Lower lobe of right lung (tissue), 2 donors: ENCODE measurements around the gene CYP17A1. TPM values are rescaled to one million over a fixed set of nuclear protein-coding genes. Genes with fewer than 3 reads are reported as not detected.
"Not testable (repeated sequence)": the region's sequence is repeated elsewhere in the genome, so short reads cannot be mapped to it uniquely, and the experiment has no call there.

ENCODE experiments used
- ATAC-seq, 2 donors: fragments of 200-7000 bp; cut with Tn5 transposase; one replicate each; pipeline ENCODE4 v1.9.1; 2020 to 2022; ENCODE audit warnings: mild to moderate bottlenecking in 2 of 2, moderate library complexity in 2 of 2
- DNase-seq: peaks from one replicate; pipeline ENCODE4 v3.0.0-alpha.2; 2020
- H3K27ac ChIP-seq: fragments of 200-600 bp; one replicate; pipeline ENCODE4 v1.8.0; 2022
- H3K27me3 ChIP-seq: fragments of 200-600 bp; one replicate; pipeline ENCODE4 v1.8.0; 2022; ENCODE audit warnings: low read depth
- H3K36me3 ChIP-seq: fragments of 200-600 bp; one replicate; pipeline ENCODE4 v1.8.0; 2022; ENCODE audit warnings: mild to moderate bottlenecking
- H3K4me1 ChIP-seq: fragments of 200-600 bp; one replicate; pipeline ENCODE4 v1.8.0; 2022
- H3K4me3 ChIP-seq: fragments of 200-600 bp; one replicate; pipeline ENCODE4 v1.8.0; 2022; ENCODE audit warnings: mild to moderate bottlenecking
- H3K9me3 ChIP-seq: fragments of 200-600 bp; one replicate; pipeline ENCODE4 v1.8.0; 2022
- intact Hi-C: fragments of 100-400 bp; cut with DNase I; formaldehyde crosslinking; loops from one replicate; pipeline ENCODE4 v1.11.0; 2022
- total RNA-seq: library from RNA; stranded (reverse); fragmentation: NEBNext Ultra II Directional; extraction: Animal tissue kit (Norgen Biotek cat#: 25700); gene quantifications from one replicate; pipeline ENCODE4 v1.2.1, GENCODE V29; 2021
- TF ChIP-seq, protein P1 (sequence below): fragments of 200-600 bp; IDR thresholded peaks from one replicate; pipeline ENCODE4 v1.8.0; 2022; ENCODE audit warnings: antibody characterized with exemption, mild to moderate bottlenecking
- donor health status: DM: no; HTN: yes; CAD: no; lungs with severe emphysema.

The CYP17A1 gene
- total RNA-seq, 1 donor from 2014 or later: 0.80 TPM

DNA sequence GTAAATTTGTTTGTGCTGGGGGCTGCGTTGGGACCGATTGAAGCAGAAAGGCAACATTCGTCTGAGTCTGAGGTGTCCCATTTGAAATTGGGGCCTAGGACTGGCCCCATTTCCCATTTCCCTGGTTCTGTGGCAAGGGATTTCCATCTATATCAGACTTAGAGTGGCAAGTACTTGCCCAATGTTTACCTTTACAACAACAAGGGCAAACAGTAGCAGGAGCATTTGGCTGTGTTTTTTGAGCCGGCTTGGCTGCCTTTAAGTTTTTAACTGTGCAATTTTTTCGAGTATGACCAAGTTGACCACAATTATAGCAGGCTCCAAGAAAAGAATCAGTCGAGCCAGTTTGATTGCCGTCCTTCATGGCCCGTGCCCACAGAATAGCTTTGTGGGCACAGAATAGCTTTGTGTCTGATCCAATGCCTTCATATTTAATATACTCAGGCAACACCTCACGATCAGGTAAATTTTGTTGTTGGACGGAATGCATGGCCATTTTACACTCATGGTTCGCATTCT is 4.7 kb upstream of the CYP17A1 start:
- H3K36me3 ChIP-seq: no peaks in the 10 kb centered on the region
- H3K27ac ChIP-seq: no peak overlapping the region
- H3K27me3 ChIP-seq: no peaks in the 10 kb centered on the region
- H3K4me3 ChIP-seq: no peak overlapping the region
- TF ChIP-seq, protein P1, sequence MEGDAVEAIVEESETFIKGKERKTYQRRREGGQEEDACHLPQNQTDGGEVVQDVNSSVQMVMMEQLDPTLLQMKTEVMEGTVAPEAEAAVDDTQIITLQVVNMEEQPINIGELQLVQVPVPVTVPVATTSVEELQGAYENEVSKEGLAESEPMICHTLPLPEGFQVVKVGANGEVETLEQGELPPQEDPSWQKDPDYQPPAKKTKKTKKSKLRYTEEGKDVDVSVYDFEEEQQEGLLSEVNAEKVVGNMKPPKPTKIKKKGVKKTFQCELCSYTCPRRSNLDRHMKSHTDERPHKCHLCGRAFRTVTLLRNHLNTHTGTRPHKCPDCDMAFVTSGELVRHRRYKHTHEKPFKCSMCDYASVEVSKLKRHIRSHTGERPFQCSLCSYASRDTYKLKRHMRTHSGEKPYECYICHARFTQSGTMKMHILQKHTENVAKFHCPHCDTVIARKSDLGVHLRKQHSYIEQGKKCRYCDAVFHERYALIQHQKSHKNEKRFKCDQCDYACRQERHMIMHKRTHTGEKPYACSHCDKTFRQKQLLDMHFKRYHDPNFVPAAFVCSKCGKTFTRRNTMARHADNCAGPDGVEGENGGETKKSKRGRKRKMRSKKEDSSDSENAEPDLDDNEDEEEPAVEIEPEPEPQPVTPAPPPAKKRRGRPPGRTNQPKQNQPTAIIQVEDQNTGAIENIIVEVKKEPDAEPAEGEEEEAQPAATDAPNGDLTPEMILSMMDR: no peak
- H3K4me1 ChIP-seq: no peaks in the 10 kb centered on the region
- H3K9me3 ChIP-seq: peaks cover 7% of the 10 kb centered on the region
- ATAC-seq (no peak), DNase-seq (no peak)
- intact Hi-C loops: no loop called here

GRCh38 chr10:102838276-102838927 is 1.2 kb upstream of the CYP17A1 start:
- DNase-seq, H3K27me3 ChIP-seq, H3K9me3 ChIP-seq, ATAC-seq, intact Hi-C loops, H3K36me3 ChIP-seq, H3K27ac ChIP-seq, H3K4me3 ChIP-seq, H3K4me1 ChIP-seq: not testable (repeated sequence)

GRCh38 chr10:102835007-102835482 is 2.2 kb downstream of the CYP17A1 start:
- no peaks in the 10 kb centered on the region for H3K4me1 ChIP-seq
- no peaks in the 10 kb centered on the region for H3K36me3 ChIP-seq
- intact Hi-C loops: no loop called here
- H3K4me3 ChIP-seq: no peak overlapping the region
- H3K9me3 ChIP-seq: peaks cover 7% of the 10 kb centered on the region
- peak; percentile 93 to 94 for ATAC-seq
- H3K27ac ChIP-seq: no peak overlapping the region
- DNase-seq: peak; percentile 71
- no peaks in the 10 kb centered on the region for H3K27me3 ChIP-seq
- TF ChIP-seq, protein P1: peak; percentile 93

GRCh38 chr10:102834143-102834542 is 3.1 kb downstream of the CYP17A1 start:
- H3K27me3 ChIP-seq: no peaks in the 10 kb centered on the region
- ATAC-seq: no peak
- DNase-seq: no peak
- TF ChIP-seq, protein P1: no peak
- intact Hi-C loops: no loop called here
- H3K4me3 ChIP-seq: no peak overlapping the region
- H3K36me3 ChIP-seq: no peaks in the 10 kb centered on the region
- no peaks in the 10 kb centered on the region for H3K4me1 ChIP-seq
- no peak overlapping the region for H3K27ac ChIP-seq
- H3K9me3 ChIP-seq: peaks cover 7% of the 10 kb centered on the region

GRCh38 chr10:102832987-102833386 is 4.2 kb downstream of the CYP17A1 start:
- no peaks in the 10 kb centered on the region for H3K36me3 ChIP-seq
- TF ChIP-seq, protein P1: no peak
- DNase-seq (no peak), ATAC-seq (no peak)
- H3K9me3 ChIP-seq: no peaks in the 10 kb centered on the region
- intact Hi-C loops: no loop called here
- no peak overlapping the region for H3K4me3 ChIP-seq
- H3K27ac ChIP-seq: no peak overlapping the region
- H3K27me3 ChIP-seq: no peaks in the 10 kb centered on the region
- H3K4me1 ChIP-seq: no peaks in the 10 kb centered on the region

DNA sequence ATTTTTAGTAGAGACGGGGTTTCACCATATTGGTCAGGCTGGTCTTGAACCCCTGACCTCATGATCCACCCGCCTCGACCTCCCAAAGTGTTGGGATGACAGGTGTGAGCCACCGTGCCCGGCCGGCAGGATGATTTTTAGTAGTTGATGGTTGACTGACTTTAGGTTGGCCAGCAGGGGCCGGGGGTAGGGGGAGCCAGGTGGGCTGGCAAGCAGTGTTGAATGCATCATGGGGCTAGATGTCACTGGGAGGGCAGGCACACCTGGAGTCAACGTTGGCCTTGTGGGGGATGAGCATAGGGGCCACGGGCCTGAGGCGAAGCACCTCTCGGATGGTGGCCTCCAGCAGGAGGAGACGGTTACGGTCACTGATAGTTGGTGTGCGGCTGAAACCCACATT is 5.0 kb downstream of the CYP17A1 start:
- Histone ChIP-seq H3K4me1 (no peaks in the 10 kb centered on the region), H3K27me3 (no peaks in the 10 kb centered on the region), H3K9me3 (no peaks in the 10 kb centered on the region), H3K4me3 (no peak overlapping the region), H3K27ac (no peak overlapping the region), H3K36me3 (no peaks in the 10 kb centered on the region)
- TF ChIP-seq, protein P1: no peak
- DNase-seq (no peak), ATAC-seq (no peak)
- intact Hi-C loops: no loop called here
